Stimulated activated naive CD8-positive, alpha-beta T cell treated with anti-CD3 and anti-CD28 coated beads, Interleukin-15, Interleukin-2, amounts not matched to agents 100 ng/mL and 50 ng/mL, for 24 hours (primary cell): ENCODE results near the gene CRTC1.
A peak's percentile ranks its signal among the peaks of the same experiment; 100 is the strongest.

Experiments used
- H3K27ac Mint-ChIP-seq: one replicate; pipeline ENCODE4 v1.8.0; 2021; ENCODE audit warnings: mild to moderate bottlenecking, mixed read lengths
- H3K27me3 Mint-ChIP-seq: one replicate; pipeline ENCODE4 v1.8.0; 2021; ENCODE audit warnings: mixed read lengths
- H3K36me3 Mint-ChIP-seq: one replicate; pipeline ENCODE4 v1.8.0; 2021; ENCODE audit warnings: low read depth, mixed read lengths
- H3K4me1 Mint-ChIP-seq: one replicate; pipeline ENCODE4 v1.8.0; 2021; ENCODE audit warnings: low read depth, mixed read lengths
- H3K4me3 Mint-ChIP-seq: one replicate; pipeline ENCODE4 v1.8.0; 2021; ENCODE audit warnings: mild to moderate bottlenecking, mixed read lengths
- H3K9me3 Mint-ChIP-seq: one replicate; pipeline ENCODE4 v1.8.0; 2021; ENCODE audit warnings: mixed read lengths

The CRTC1 gene

GRCh38 chr19:18648973-18649315, 34.5 kb upstream of the CRTC1 start:
- Mint-ChIP-seq H3K36me3 (peaks cover 2% of the 10 kb centered on the region), H3K27ac (no peak overlapping the region), H3K9me3 (no peaks in the 10 kb centered on the region), H3K4me3 (no peak overlapping the region), H3K4me1 (peaks cover 22% of the 10 kb centered on the region), H3K27me3 (no peaks in the 10 kb centered on the region)

GRCh38 chr19:18649371-18650020, 34.0 kb upstream of the CRTC1 start:
- Mint-ChIP-seq H3K4me3 (peak overlapping the region; percentile 51), H3K27ac (no peak overlapping the region), H3K4me1 (peaks cover 16% of the 10 kb centered on the region), H3K36me3 (no peaks in the 10 kb centered on the region), H3K9me3 (no peaks in the 10 kb centered on the region), H3K27me3 (no peaks in the 10 kb centered on the region)

GRCh38 chr19:18650021-18650390, 33.5 kb upstream of the CRTC1 start:
- Mint-ChIP-seq H3K4me3 (no peak overlapping the region), H3K27me3 (no peaks in the 10 kb centered on the region), H3K36me3 (no peaks in the 10 kb centered on the region), H3K4me1 (peaks cover 16% of the 10 kb centered on the region), H3K27ac (no peak overlapping the region), H3K9me3 (no peaks in the 10 kb centered on the region)

- H3K27ac Mint-ChIP-seq = no peak overlapping the region
- H3K36me3 Mint-ChIP-seq = no peaks in the 10 kb centered on the region
- no peaks in the 10 kb centered on the region for H3K27me3 Mint-ChIP-seq
- no peaks in the 10 kb centered on the region for H3K9me3 Mint-ChIP-seq
- H3K4me3 Mint-ChIP-seq = no peak overlapping the region
- H3K4me1 Mint-ChIP-seq = peaks cover 16% of the 10 kb centered on the region
Measured at GRCh38 chr19:18650468-18651041, 32.9 kb upstream of the CRTC1 start.

- no peaks in the 10 kb centered on the region for H3K36me3 Mint-ChIP-seq
- H3K4me1 Mint-ChIP-seq = peaks cover 16% of the 10 kb centered on the region
- H3K27me3 Mint-ChIP-seq = no peaks in the 10 kb centered on the region
- no peaks in the 10 kb centered on the region for H3K9me3 Mint-ChIP-seq
- no peak overlapping the region for H3K27ac Mint-ChIP-seq
- H3K4me3 Mint-ChIP-seq = no peak overlapping the region
Measured at GRCh38 chr19:18651300-18651699, 32.2 kb upstream of the CRTC1 start.

- Mint-ChIP-seq H3K4me3 (no peak overlapping the region), H3K4me1 (peaks cover 16% of the 10 kb centered on the region), H3K27ac (no peak overlapping the region), H3K36me3 (no peaks in the 10 kb centered on the region), H3K27me3 (no peaks in the 10 kb centered on the region), H3K9me3 (no peaks in the 10 kb centered on the region)
Measured at GRCh38 chr19:18651733-18652132, 31.7 kb upstream of the CRTC1 start.

DNA sequence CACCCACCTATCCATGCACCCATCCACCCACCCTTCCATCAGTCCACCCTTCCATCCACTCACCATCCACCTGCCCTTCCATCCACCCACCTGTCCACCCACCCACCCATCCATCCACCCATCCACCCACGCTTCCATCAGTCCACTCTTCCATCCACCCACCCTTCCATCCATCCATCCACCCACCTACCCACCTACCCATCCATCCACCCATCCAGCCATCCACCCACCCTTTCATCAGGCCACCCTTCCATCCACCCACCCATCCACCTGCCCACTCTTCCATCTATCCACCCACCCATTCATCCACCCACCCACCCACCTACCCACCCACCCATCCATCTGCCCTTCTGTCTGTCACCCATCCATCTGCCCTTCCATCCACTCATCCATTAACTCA, 29.6 kb upstream of the CRTC1 start:
- Mint-ChIP-seq H3K9me3 (no peaks in the 10 kb centered on the region), H3K27me3 (no peaks in the 10 kb centered on the region), H3K4me3 (no peak overlapping the region), H3K4me1 (peaks cover 16% of the 10 kb centered on the region), H3K36me3 (no peaks in the 10 kb centered on the region), H3K27ac (no peak overlapping the region)

- no peaks in the 10 kb centered on the region for H3K27me3 Mint-ChIP-seq
- peaks cover 10% of the 10 kb centered on the region for H3K4me1 Mint-ChIP-seq
- H3K36me3 Mint-ChIP-seq = no peaks in the 10 kb centered on the region
- H3K9me3 Mint-ChIP-seq = no peaks in the 10 kb centered on the region
- no peak overlapping the region for H3K4me3 Mint-ChIP-seq
- no peak overlapping the region for H3K27ac Mint-ChIP-seq
Measured at GRCh38 chr19:18654469-18654868, 29.0 kb upstream of the CRTC1 start.

DNA sequence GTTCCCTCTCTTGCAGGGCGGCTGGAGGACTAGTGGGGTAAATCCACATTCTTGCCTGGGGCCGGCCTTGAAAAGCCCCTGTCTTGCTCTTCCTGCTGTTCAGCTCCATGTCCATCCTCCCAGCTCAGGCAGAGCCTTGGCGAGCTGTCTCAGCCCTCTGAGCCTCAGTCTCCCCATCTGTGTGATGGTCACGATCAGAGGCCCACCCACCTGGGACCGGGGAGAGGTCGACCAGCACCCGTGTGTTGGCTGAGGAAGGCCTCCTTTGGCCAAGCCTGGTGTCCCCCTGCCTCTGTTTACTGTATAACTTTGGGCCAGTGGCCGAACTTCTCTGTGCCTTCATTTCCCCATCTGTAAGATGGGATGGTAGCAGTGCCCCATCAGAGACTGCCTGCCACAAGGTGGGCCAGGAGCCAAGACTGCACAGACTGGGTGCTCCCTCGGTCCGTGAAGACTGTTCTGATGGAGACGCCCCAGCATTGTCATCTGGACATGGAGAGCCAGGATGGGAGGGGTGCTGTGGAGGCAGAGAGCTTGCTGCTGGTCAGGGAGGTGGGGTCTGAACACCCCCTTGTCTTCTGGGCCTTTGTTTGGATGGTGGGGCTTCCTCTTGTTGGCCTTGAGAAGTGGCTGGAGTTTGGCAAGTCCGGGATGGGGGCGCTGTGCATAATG, 28.2 kb upstream of the CRTC1 start:
- H3K27ac Mint-ChIP-seq = no peak overlapping the region
- H3K4me1 Mint-ChIP-seq = peaks cover 4% of the 10 kb centered on the region
- H3K4me3 Mint-ChIP-seq = no peak overlapping the region
- H3K27me3 Mint-ChIP-seq = no peaks in the 10 kb centered on the region
- H3K9me3 Mint-ChIP-seq = no peaks in the 10 kb centered on the region
- H3K36me3 Mint-ChIP-seq = no peaks in the 10 kb centered on the region

DNA sequence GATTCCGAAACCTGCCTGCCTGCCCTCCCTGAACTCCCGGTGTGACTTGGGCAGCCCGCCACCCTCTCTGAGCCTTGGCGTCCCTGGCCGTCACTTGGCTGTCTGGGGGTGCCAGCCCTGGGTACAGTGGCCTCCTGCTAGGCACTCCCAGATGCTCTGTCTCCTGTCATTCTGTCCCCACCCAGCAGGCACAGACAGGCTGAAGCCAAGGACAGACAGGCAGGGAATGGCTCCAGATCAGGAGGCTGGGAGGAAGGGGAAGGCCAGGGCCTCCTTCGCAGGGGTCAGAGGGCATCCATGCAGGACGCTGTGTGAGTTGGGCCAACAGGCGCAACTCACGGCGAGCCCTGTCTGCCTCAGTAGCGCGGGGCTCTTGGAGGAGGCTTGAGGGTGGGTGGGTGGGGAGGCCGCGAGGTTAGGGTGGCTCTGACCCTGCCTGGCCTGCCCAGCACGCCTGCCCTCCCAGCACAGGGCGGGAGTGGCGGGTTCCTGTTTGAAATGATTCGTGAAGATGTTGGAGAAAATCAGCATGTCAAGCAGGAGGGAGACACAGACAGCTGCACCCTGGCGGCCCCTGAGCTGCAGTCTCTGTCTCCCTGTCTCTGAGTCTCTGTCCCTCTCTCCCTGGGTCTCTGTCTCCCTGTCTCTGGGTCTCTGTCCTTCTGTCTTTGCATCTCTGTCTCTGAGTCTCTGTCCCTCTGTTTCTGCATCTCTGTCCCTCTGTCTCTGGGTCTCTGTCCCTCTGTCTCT, 27.0 kb upstream of the CRTC1 start:
- peaks cover 7% of the 10 kb centered on the region for H3K4me1 Mint-ChIP-seq
- H3K9me3 Mint-ChIP-seq = no peaks in the 10 kb centered on the region
- no peaks in the 10 kb centered on the region for H3K27me3 Mint-ChIP-seq
- no peak overlapping the region for H3K27ac Mint-ChIP-seq
- H3K4me3 Mint-ChIP-seq = no peak overlapping the region
- H3K36me3 Mint-ChIP-seq = no peaks in the 10 kb centered on the region

DNA sequence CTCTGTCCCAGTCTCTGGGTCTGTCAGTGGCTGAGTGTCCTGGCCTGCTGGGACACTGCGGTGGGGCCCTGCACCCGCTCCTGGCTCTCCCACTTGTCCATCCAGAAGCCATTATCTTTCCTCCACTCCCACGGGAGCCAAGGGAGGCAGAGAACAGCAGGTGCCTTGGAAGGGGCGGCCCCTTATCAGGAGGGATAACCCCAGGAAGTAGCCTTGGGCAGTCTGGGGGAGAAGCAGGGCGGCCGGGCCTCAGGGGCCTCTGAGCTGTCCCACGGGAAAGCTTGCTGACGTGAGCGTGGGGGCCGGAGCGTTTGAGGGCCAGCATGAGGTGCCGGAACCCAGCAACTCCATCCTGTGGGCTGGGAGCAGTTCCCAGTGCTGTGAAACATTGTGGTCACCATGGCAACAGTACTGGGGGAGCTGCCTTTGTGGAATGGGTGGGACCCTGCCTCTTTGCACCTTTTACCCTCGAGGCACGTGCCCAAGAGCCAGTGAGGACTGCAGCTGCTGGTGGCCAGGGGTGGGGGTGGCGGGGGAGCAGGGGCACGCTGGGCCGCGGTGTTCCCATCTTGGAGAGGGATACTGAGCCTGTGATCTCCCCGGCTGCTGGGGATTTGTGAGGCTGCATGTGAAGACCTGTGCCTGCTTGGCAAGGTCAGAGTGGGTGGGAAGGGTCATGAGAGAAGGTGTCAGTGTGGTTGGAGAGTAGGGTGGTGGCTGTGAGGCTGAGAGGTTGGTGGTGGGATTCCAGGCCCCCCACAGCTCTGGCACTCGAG, 25.7 kb upstream of the CRTC1 start:
- H3K4me3 Mint-ChIP-seq = no peak overlapping the region
- H3K9me3 Mint-ChIP-seq = no peaks in the 10 kb centered on the region
- H3K36me3 Mint-ChIP-seq = no peaks in the 10 kb centered on the region
- H3K27me3 Mint-ChIP-seq = no peaks in the 10 kb centered on the region
- H3K4me1 Mint-ChIP-seq = peaks cover 7% of the 10 kb centered on the region
- no peak overlapping the region for H3K27ac Mint-ChIP-seq

GRCh38 chr19:18658366-18658855, 25.1 kb upstream of the CRTC1 start:
- Mint-ChIP-seq H3K36me3 (no peaks in the 10 kb centered on the region), H3K4me1 (peaks cover 7% of the 10 kb centered on the region), H3K4me3 (no peak overlapping the region), H3K27ac (no peak overlapping the region), H3K27me3 (no peaks in the 10 kb centered on the region), H3K9me3 (no peaks in the 10 kb centered on the region)

DNA sequence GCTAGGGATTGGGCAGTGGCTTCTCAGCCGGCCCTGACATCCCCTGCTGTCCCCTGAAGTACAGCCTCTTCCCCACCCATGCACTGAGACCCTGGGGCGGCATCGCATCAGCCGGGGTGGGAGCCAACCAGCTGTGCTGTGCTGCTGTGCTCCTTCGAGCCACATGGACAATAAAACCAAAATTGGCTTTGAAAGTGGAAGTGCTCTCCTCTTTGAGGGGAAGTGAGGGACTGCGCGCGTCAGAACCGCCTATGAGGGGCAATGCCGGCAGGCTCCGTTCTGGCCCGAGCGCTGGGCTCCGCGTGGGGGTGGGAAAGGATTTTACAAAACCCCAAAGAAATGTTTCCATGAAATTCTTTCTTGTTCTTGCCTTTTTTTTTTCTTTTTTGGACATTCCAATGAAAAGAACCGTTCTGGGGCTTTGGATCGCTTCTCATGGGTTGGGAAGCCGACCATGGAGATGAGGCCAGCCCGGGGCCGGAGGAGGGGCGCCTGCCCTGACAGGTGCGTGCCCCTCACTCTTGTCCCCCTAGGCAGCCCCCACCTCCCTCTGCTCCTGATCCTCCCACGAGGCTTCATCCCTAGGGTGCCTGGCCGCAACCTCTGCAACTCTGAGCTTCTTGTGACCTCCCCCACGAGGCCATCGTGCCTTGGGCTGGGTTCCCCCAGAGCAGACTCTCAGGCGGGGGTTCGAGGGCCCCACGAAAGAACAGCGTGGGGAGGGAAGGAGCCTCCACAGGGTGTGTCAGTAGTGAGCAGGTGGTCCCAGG, 24.0 kb upstream of the CRTC1 start:
- H3K36me3 Mint-ChIP-seq = no peaks in the 10 kb centered on the region
- no peaks in the 10 kb centered on the region for H3K9me3 Mint-ChIP-seq
- no peaks in the 10 kb centered on the region for H3K27me3 Mint-ChIP-seq
- no peak overlapping the region for H3K27ac Mint-ChIP-seq
- H3K4me1 Mint-ChIP-seq = peaks cover 12% of the 10 kb centered on the region
- H3K4me3 Mint-ChIP-seq = no peak overlapping the region
